GM21786 (cell line): ENCODE data around the gene EDN1.
A peak's percentile ranks its signal among the peaks of the same experiment; 100 is the strongest.
"Not testable (repeated sequence)": the region's sequence is repeated elsewhere in the genome, so short reads cannot be mapped to it uniquely, and the experiment has no call there.

Experiments
- ATAC-seq: cut with Tn5 transposase; IDR thresholded peaks from one replicate; pipeline ENCODE4 v1.9.1; 2021; ENCODE audit not compliant: unreplicated experiment

Gene EDN1

GRCh38 chr6:12324099-12324498 lies 33.9 kb downstream of the EDN1 start:
- no peak for ATAC-seq

- ATAC-seq, result no peak
Measured at GRCh38 chr6:12324748-12325147, 34.6 kb downstream of the EDN1 start.

GRCh38 chr6:12325872-12326271 lies 35.7 kb downstream of the EDN1 start:
- no peak for ATAC-seq

- ATAC-seq, result no peak
Measured at GRCh38 chr6:12327391-12327790, 37.2 kb downstream of the EDN1 start.

- ATAC-seq, result no peak
Measured at GRCh38 chr6:12327988-12328387, 37.8 kb downstream of the EDN1 start.

GRCh38 chr6:12328701-12329100 lies 38.5 kb downstream of the EDN1 start:
- no peak for ATAC-seq

GRCh38 chr6:12331474-12331873 lies 41.3 kb downstream of the EDN1 start:
- no peak for ATAC-seq

GRCh38 chr6:12331951-12332749 lies 42.0 kb downstream of the EDN1 start:
- ATAC-seq, result no peak

GRCh38 chr6:12332750-12333079 lies 42.6 kb downstream of the EDN1 start:
- not testable (repeated sequence) for ATAC-seq

GRCh38 chr6:12333128-12333527 lies 43.0 kb downstream of the EDN1 start:
- no peak for ATAC-seq

GRCh38 chr6:12334526-12335130 lies 44.5 kb downstream of the EDN1 start:
- no peak for ATAC-seq

- peak; percentile 78 for ATAC-seq
Measured at GRCh38 chr6:12335131-12335527, 45.0 kb downstream of the EDN1 start.

GRCh38 chr6:12335717-12336116 lies 45.6 kb downstream of the EDN1 start:
- ATAC-seq, result peak; percentile 38

GRCh38 chr6:12336121-12336971 lies 46.2 kb downstream of the EDN1 start:
- ATAC-seq, result no peak

- ATAC-seq, result no peak
Measured at GRCh38 chr6:12339022-12339421, 48.9 kb downstream of the EDN1 start.

- ATAC-seq, result no peak
Measured at GRCh38 chr6:12339808-12340487, 49.8 kb downstream of the EDN1 start.

- ATAC-seq, result no peak
Measured at GRCh38 chr6:12340488-12340818, 50.3 kb downstream of the EDN1 start.

GRCh38 chr6:12342664-12343063 lies 52.5 kb downstream of the EDN1 start:
- ATAC-seq, result no peak

GRCh38 chr6:12343122-12343439 lies 52.9 kb downstream of the EDN1 start:
- ATAC-seq, result no peak

- no peak for ATAC-seq
Measured at GRCh38 chr6:12343440-12344162, 53.4 kb downstream of the EDN1 start.

- ATAC-seq, result no peak
Measured at GRCh38 chr6:12344296-12344695, 54.1 kb downstream of the EDN1 start.
